Measurements from ENCODE around the gene RPS6KA3. TPM values are rescaled to one million over a fixed set of nuclear protein-coding genes. Genes with fewer than 3 reads are reported as not detected.

The RPS6KA3 gene
- total and polyA plus RNA-seq, 10 donors: 8.4 to 85.9 (median 60.4) TPM

DNA sequence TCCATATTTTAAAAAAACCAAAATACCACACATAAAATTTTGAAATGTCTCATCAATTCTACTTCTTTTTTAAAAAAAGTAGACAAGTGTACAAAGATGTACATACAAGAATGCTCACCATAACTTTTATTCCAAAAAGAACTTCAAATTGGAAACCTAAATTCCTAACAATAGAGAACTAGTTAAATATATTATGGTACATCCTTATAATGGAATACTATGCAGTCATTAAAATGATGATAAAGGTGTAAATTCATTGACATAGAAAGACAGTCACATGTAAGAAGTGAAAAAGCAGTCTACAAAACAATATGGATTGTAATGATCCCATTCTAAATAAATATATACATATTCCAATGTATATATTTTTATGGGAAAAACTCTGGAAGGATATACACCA is 31.0 kb downstream of the RPS6KA3 start:
- Histone ChIP-seq H3K4me3 (no peak overlapping the region), H3K27me3 (replicated peaks in 1 of 7) (no peaks in the 10 kb centered on the region), H3K36me3 (peaks cover 0 to 37% (median 4%) of the 10 kb centered on the region in 6 donors), H3K9me3 (peaks cover 0 to 13% (median 0%) of the 10 kb centered on the region in 8 donors), H3K27ac (no peak overlapping the region), H3K4me1 (no peaks in the 10 kb centered on the region)
- TF ChIP-seq POLR2A (IDR thresholded peaks at IDR 0.05): no peak
- no peak for TF ChIP-seq POLR2AphosphoS5 (IDR thresholded peaks at IDR 0.05)
- TF ChIP-seq, protein P1, sequence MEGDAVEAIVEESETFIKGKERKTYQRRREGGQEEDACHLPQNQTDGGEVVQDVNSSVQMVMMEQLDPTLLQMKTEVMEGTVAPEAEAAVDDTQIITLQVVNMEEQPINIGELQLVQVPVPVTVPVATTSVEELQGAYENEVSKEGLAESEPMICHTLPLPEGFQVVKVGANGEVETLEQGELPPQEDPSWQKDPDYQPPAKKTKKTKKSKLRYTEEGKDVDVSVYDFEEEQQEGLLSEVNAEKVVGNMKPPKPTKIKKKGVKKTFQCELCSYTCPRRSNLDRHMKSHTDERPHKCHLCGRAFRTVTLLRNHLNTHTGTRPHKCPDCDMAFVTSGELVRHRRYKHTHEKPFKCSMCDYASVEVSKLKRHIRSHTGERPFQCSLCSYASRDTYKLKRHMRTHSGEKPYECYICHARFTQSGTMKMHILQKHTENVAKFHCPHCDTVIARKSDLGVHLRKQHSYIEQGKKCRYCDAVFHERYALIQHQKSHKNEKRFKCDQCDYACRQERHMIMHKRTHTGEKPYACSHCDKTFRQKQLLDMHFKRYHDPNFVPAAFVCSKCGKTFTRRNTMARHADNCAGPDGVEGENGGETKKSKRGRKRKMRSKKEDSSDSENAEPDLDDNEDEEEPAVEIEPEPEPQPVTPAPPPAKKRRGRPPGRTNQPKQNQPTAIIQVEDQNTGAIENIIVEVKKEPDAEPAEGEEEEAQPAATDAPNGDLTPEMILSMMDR (IDR thresholded peaks at IDR 0.05 in 8 of 11, conservative IDR thresholded peaks at IDR 0.05 in 3 of 11): no peak
- intact Hi-C loops (cut with DNase I; ENCODE audit: low total_unique reads): no loop called here
- no peak for DNase-seq

DNA sequence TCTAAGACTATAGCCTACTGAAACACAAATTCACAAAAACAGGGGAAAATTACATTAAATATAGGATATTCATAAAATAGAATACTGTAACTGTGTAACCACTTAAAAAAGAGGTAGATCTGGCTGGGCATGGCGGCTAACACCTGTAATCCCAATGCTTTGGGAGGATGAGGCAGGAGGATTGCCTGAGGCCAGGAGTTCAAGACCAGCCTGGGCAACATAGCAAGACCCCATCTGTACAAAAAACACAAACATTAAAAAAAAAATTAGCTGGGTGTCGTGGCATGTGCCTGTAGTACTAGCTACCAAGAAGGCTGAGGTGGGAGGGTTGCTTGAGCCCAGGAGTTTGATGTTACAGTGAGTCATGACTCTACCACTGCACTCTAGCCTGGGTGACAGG is 33.4 kb downstream of the RPS6KA3 start:
- TF ChIP-seq POLR2AphosphoS5 (IDR thresholded peaks at IDR 0.05): no peak
- H3K4me1 ChIP-seq: no peaks in the 10 kb centered on the region
- peaks cover 0 to 13% (median 0%) of the 10 kb centered on the region in 8 donors for H3K9me3 ChIP-seq
- no peak for DNase-seq
- WGBS, 5 donors: 77 to 96% (median 94%) methylated on average over 2 of the region's 2 CpGs
- intact Hi-C loops (cut with DNase I; ENCODE audit: low total_unique reads): no loop called here
- peaks cover 0 to 51% (median 4%) of the 10 kb centered on the region in 6 donors for H3K36me3 ChIP-seq
- no peak overlapping the region for H3K4me3 ChIP-seq
- no peak overlapping the region for H3K27ac ChIP-seq
- peaks cover 0 to 2% (median 0%) of the 10 kb centered on the region in 7 donors for H3K27me3 ChIP-seq (replicated peaks in 1 of 7)

DNA sequence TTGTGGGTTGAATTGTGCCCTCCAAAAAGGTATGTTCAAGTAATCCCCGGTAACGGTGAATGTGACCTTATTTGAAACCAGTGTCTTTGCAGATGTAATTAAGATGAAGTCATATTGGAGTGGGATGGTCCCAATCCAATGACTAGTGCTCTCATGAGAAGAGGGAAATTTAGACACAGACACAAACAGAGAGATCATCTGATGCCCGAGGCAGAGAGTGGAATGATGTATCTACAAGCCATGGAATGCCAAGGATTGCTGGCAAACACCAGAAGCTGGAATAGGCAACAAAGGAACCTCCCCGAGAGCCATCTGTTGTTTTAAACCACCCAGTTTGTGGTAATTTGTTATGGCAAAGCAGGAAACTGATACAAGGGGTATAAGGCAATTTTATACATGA is 35.1 kb downstream of the RPS6KA3 start:
- no peak for DNase-seq
- 79 to 99% (median 95%) methylated on average over 4 of the region's 4 CpGs for WGBS, 5 donors
- Histone ChIP-seq H3K4me3 (no peak overlapping the region), H3K27ac (no peak overlapping the region), H3K9me3 (peaks cover 0 to 13% (median 0%) of the 10 kb centered on the region in 8 donors), H3K4me1 (no peaks in the 10 kb centered on the region), H3K27me3 (replicated peaks in 1 of 7) (peaks cover 0 to 4% (median 0%) of the 10 kb centered on the region in 7 donors), H3K36me3 (peaks cover 0 to 55% (median 4%) of the 10 kb centered on the region in 6 donors)
- TF ChIP-seq POLR2A (IDR thresholded peaks at IDR 0.05) (no peak), POLR2AphosphoS5 (IDR thresholded peaks at IDR 0.05) (no peak)
- TF ChIP-seq, protein P1 (IDR thresholded peaks at IDR 0.05 in 8 of 11, conservative IDR thresholded peaks at IDR 0.05 in 3 of 11): no peak
- intact Hi-C loops (cut with DNase I; ENCODE audit: low total_unique reads): no loop called here

DNA sequence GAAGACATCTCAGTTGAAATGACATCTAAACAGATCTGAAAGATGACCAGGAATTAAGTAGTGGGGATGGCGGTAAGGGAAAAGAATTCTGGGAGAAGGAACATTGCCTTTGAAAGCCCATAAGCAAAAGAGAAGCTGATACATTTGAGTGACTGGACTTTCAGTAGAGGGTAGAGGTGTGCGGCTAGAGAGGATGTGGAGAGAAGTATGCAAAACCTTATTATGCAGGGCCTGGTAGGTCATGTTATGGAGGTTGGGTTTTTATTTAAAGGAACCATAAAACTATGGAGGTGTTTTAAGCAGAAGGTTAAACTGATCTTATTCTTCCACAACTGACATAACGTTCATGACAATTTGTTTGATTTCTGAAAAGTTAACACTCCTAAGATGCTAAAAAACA is 36.3 kb downstream of the RPS6KA3 start:
- DNase-seq: no peak
- intact Hi-C loops (cut with DNase I; ENCODE audit: low total_unique reads): no loop called here
- Histone ChIP-seq H3K4me1 (peaks cover 0 to 8% (median 3%) of the 10 kb centered on the region in 6 donors), H3K27ac (no peak overlapping the region), H3K36me3 (peaks cover 0 to 55% (median 4%) of the 10 kb centered on the region in 6 donors), H3K4me3 (no peak overlapping the region), H3K27me3 (replicated peaks in 1 of 7) (peaks cover 0 to 9% (median 0%) of the 10 kb centered on the region in 7 donors), H3K9me3 (peaks cover 0 to 2% (median 0%) of the 10 kb centered on the region in 8 donors)
- 69 to 84% (median 72%) methylated on average over 3 of the region's 3 CpGs for WGBS, 5 donors
- TF ChIP-seq POLR2AphosphoS5 (IDR thresholded peaks at IDR 0.05) (no peak), POLR2A (IDR thresholded peaks at IDR 0.05) (no peak)
- TF ChIP-seq, protein P1 (IDR thresholded peaks at IDR 0.05 in 8 of 11, conservative IDR thresholded peaks at IDR 0.05 in 3 of 11): no peak

DNA sequence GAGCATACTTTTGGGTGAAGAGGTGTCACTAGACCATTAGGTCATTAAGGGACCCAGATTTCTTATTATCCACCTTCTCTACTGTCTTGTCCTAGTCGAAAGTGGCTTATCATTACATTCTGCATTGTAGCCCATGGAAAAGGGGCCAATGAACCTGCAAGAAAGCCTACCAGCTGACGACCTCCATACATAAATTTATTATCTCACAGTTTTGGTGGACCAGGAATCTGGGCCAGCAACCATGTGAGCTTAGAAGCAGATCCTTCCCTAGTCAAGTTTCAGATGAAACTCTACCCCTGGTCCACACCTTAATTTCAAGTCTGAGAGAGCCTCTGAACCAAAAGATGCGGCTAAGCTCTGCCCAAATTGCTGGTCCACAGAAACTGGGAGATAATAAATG is 37.6 kb downstream of the RPS6KA3 start:
- Histone ChIP-seq H3K4me3 (no peak overlapping the region), H3K27me3 (replicated peaks in 1 of 7) (peaks cover 0 to 9% (median 0%) of the 10 kb centered on the region in 7 donors), H3K36me3 (peaks cover 0 to 52% (median 4%) of the 10 kb centered on the region in 6 donors), H3K27ac (no peak overlapping the region), H3K4me1 (peaks cover 0 to 19% (median 6%) of the 10 kb centered on the region in 6 donors), H3K9me3 (no peaks in the 10 kb centered on the region)
- intact Hi-C loops (cut with DNase I; ENCODE audit: low total_unique reads): no loop called here
- DNase-seq: no peak
- TF ChIP-seq POLR2A (IDR thresholded peaks at IDR 0.05) (no peak), POLR2AphosphoS5 (IDR thresholded peaks at IDR 0.05) (no peak)
- TF ChIP-seq, protein P1 (IDR thresholded peaks at IDR 0.05 in 8 of 11, conservative IDR thresholded peaks at IDR 0.05 in 3 of 11): no peak
- WGBS, 5 donors: 60 to 100% (median 95%) methylated on average over 3 of the region's 3 CpGs

Measured in spleen (tissue), 11 donors.